GM21423 (cell line): ENCODE data around the gene ERBB4.
"Not testable (repeated sequence)": the region's sequence is repeated elsewhere in the genome, so short reads cannot be mapped to it uniquely, and the experiment has no call there.

ENCODE experiments used
- ATAC-seq: cut with Tn5 transposase; IDR thresholded peaks from one replicate; pipeline ENCODE4 v1.9.1; 2021; ENCODE audit warnings: mild to moderate bottlenecking, moderate library complexity; ENCODE audit not compliant: unreplicated experiment

Gene ERBB4

GRCh38 chr2:212157012-212157411 is 381.6 kb downstream of the ERBB4 start:
- ATAC-seq: no peak

GRCh38 chr2:212156088-212156487 is 382.5 kb downstream of the ERBB4 start:
- ATAC-seq: no peak

- ATAC-seq: no peak
Observed at GRCh38 chr2:212154477-212154878, 384.1 kb downstream of the ERBB4 start.

GRCh38 chr2:212153923-212154322 is 384.7 kb downstream of the ERBB4 start:
- no peak for ATAC-seq

- ATAC-seq: no peak
Observed at GRCh38 chr2:212147921-212148513, 390.6 kb downstream of the ERBB4 start.

- no peak for ATAC-seq
Observed at GRCh38 chr2:212146416-212146815, 392.2 kb downstream of the ERBB4 start.

GRCh38 chr2:212145121-212145520 is 393.5 kb downstream of the ERBB4 start:
- ATAC-seq: no peak

GRCh38 chr2:212142631-212143030 is 396.0 kb downstream of the ERBB4 start:
- ATAC-seq: no peak

GRCh38 chr2:212141499-212141898 is 397.1 kb downstream of the ERBB4 start:
- no peak for ATAC-seq

- ATAC-seq: no peak
Observed at GRCh38 chr2:212136216-212136795, 402.3 kb downstream of the ERBB4 start.

GRCh38 chr2:212135739-212136138 is 402.9 kb downstream of the ERBB4 start:
- no peak for ATAC-seq

- ATAC-seq: no peak
Observed at GRCh38 chr2:212133337-212133736, 405.3 kb downstream of the ERBB4 start.

GRCh38 chr2:212124598-212124997 is 414.0 kb downstream of the ERBB4 start:
- no peak for ATAC-seq

- no peak for ATAC-seq
Observed at GRCh38 chr2:212119591-212119990, 419.0 kb downstream of the ERBB4 start.

- ATAC-seq: no peak
Observed at GRCh38 chr2:212117926-212118325, 420.7 kb downstream of the ERBB4 start.

- no peak for ATAC-seq
Observed at GRCh38 chr2:212114489-212114888, 424.1 kb downstream of the ERBB4 start.

GRCh38 chr2:212112401-212112800 is 426.2 kb downstream of the ERBB4 start:
- no peak for ATAC-seq

- ATAC-seq: no peak
Observed at GRCh38 chr2:212109792-212110680, 428.6 kb downstream of the ERBB4 start.

- no peak for ATAC-seq
Observed at GRCh38 chr2:212109217-212109616, 429.4 kb downstream of the ERBB4 start.

- ATAC-seq: no peak
Observed at GRCh38 chr2:212107989-212108388, 430.6 kb downstream of the ERBB4 start.

GRCh38 chr2:212107014-212107413 is 431.6 kb downstream of the ERBB4 start:
- no peak for ATAC-seq

- ATAC-seq: not testable (repeated sequence)
Observed at GRCh38 chr2:212106536-212106935, 432.1 kb downstream of the ERBB4 start.
